PFSK-1 (cell line): ENCODE results near the gene KCMF1.
A peak's percentile ranks its signal among the peaks of the same experiment; 100 is the strongest.

Experiments
- FOXP2 ChIP-seq: optimal IDR thresholded peaks from 2 replicates; pipeline ENCODE3; 2011; ENCODE audit warnings: borderline replicate concordance, control low read depth, inconsistent platforms; ENCODE audit not compliant: insufficient read depth; ENCODE audit errors: extremely low read length, extremely low read depth
- POLR2AphosphoS5 ChIP-seq: IDR thresholded peaks from 2 replicates; pipeline ENCODE4 v1.6.1; 2012; ENCODE audit warnings: low read depth, mild to moderate bottlenecking, control low read depth, low read length, moderate library complexity
- SIN3A ChIP-seq: IDR thresholded peaks from 2 replicates; pipeline ENCODE4 v1.6.1; 2012; ENCODE audit warnings: mild to moderate bottlenecking, low read length, moderate library complexity, borderline replicate concordance; ENCODE audit not compliant: insufficient read depth
- TAF1 ChIP-seq: IDR thresholded peaks from 2 replicates; pipeline ENCODE4 v1.6.1; 2012; ENCODE audit warnings: low read length, control low read depth, borderline replicate concordance; ENCODE audit not compliant: insufficient read depth
- TF ChIP-seq, protein P1 (sequence below), 2 experiments: IDR thresholded peaks; 2 replicates each; pipeline versions ENCODE4 v1.6.1 to v1.8.0; 2011 to 2012; ENCODE audit warnings: low read depth in 2 of 2, low read length in 2 of 2, control low read depth in 1 of 2, inconsistent platforms in 1 of 2, mild to moderate bottlenecking in 1 of 2, moderate library complexity in 1 of 2; ENCODE audit not compliant: insufficient read depth in 1 of 2

KCMF1 gene

DNA sequence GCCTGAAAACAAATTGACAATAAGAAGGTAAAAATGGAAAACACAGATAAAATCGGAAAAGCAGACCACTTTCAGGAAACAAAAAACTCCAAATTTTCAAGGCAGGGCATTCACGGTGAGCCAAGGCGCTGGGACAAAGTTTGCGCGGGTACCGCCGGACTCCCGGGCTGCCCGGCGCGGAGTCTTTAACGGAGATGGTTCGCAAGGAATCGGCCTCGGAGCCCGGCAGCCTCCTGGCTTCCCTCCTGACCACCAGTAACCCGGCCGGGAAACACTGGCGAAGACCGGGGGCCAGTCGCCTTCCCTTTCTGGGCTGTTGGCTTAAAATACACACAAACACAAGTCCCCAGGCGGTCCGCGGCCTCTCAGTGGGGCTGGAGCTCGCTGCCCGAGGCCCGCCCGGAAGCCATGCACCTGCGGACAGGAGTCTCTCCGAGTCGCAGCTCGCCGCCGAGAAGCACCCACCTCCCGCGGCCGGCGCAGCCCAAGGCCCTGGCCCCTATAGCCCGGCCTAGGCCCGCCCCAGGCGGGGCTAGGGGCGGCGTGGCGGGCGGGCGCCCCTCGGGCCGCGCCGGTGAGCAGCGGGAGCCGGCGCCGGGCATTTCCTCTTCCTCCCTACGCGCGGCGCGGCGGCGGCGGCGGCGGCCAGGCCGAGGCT lies 622 bp upstream of the KCMF1 start:
- TF ChIP-seq POLR2AphosphoS5 = peak; percentile 47
- no peak for TF ChIP-seq FOXP2
- 0 out of 2 replicates have a peak, but pooled peaks have one; percentile 45 for TF ChIP-seq TAF1
- TF ChIP-seq, protein P1, sequence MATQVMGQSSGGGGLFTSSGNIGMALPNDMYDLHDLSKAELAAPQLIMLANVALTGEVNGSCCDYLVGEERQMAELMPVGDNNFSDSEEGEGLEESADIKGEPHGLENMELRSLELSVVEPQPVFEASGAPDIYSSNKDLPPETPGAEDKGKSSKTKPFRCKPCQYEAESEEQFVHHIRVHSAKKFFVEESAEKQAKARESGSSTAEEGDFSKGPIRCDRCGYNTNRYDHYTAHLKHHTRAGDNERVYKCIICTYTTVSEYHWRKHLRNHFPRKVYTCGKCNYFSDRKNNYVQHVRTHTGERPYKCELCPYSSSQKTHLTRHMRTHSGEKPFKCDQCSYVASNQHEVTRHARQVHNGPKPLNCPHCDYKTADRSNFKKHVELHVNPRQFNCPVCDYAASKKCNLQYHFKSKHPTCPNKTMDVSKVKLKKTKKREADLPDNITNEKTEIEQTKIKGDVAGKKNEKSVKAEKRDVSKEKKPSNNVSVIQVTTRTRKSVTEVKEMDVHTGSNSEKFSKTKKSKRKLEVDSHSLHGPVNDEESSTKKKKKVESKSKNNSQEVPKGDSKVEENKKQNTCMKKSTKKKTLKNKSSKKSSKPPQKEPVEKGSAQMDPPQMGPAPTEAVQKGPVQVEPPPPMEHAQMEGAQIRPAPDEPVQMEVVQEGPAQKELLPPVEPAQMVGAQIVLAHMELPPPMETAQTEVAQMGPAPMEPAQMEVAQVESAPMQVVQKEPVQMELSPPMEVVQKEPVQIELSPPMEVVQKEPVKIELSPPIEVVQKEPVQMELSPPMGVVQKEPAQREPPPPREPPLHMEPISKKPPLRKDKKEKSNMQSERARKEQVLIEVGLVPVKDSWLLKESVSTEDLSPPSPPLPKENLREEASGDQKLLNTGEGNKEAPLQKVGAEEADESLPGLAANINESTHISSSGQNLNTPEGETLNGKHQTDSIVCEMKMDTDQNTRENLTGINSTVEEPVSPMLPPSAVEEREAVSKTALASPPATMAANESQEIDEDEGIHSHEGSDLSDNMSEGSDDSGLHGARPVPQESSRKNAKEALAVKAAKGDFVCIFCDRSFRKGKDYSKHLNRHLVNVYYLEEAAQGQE (IDR thresholded peaks at IDR 0.05; ENCODE audit: insufficient read depth in 1 of 2, low read depth in 2 of 2, low read length in 2 of 2) = no peak
- TF ChIP-seq SIN3A = no peak

DNA sequence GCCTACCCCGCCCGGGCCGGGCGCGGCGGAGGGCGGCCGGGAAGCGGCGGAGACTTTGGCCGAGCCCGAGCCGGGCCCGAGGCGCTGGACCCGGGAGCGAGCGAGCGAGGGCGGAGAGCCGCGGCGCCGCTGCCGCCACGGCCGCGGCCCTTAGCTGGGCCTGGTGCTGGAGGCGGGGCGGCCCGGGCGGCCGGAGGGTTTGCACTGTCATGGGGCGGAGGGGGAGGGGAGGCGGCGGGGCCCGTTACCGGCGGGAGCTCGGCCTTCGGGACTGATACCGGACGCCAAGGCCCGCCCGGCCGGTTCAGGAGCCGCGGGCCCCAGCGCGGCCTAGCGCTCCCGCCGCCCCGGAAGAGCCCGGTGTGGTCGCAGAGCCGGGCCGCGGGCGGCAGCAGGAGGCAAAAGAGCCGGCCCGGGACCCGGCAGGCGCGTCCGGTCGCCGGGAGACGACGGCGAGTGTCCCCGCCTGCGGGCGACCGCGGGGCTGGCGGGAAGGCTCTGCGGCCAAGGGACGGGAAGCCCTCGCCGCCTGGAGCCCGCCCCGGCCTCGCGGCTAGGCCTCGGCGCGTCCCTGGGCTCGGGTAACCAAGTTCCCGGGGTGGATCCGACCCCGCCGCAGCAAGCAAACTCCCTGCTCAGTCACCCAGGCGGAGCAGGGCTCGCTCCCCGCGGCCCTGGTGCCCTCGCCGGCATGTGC lies 697 bp downstream of the KCMF1 start:
- TF ChIP-seq TAF1 = no peak
- no peak for TF ChIP-seq POLR2AphosphoS5
- TF ChIP-seq, protein P1 (IDR thresholded peaks at IDR 0.05; ENCODE audit: insufficient read depth in 1 of 2, low read depth in 2 of 2, low read length in 2 of 2) = no peak
- peak; percentile 23; the same call in 1 of the 2 replicates for TF ChIP-seq SIN3A
- no peak for TF ChIP-seq FOXP2

DNA sequence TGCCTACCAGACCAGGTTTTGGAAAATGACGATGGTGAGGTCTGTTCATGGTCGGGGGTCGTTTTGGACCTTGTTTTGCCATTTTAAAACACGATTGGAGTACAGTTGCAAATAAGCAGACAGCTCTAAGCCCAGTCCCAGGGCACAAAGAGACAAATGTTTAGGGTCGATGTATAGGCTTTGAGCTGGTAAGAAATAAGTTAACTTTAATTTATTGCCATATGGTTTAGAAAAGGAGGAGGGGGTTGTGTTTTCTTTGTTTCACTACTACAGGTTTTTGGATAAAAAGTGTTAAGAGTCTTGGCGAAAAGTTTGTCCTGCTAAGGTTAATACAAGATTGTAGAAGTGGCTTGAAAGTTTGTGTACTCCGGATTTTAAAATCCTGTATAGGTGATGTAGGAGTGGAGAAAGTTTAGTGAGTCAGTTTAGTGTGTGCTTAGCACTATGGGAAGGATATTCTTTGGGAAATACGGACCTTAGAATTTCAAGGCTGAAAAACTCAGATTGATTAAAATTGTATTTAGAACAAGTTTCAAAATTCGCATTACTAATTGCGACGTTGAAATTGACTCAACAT lies 1.3 kb downstream of the KCMF1 start:
- TF ChIP-seq, protein P1 (IDR thresholded peaks at IDR 0.05; ENCODE audit: insufficient read depth in 1 of 2, low read depth in 2 of 2, low read length in 2 of 2) = no peak
- TF ChIP-seq FOXP2 (no peak), POLR2AphosphoS5 (no peak), SIN3A (no peak), TAF1 (no peak)

DNA sequence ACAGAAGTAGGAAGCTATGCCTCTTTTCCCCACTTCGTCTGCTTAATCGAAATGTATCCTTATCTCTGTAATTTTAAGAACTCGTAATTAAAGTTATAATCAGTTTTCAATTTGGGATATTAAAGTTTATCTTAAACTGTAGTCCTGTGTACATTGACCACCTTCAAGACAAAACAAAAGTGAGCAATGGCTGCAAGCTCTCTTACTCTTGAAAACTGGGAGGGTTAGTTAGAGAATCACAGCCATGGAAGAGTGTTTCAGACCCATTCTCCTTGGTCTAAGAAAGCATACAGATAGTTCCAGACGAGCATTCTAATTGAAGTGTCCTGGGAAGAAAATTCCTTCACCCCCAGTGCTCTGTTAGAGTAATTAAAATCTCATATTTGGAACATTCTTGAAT lies 2.0 kb downstream of the KCMF1 start:
- TF ChIP-seq SIN3A (no peak), TAF1 (no peak), FOXP2 (no peak), POLR2AphosphoS5 (no peak)
- TF ChIP-seq, protein P1 (IDR thresholded peaks at IDR 0.05; ENCODE audit: insufficient read depth in 1 of 2, low read depth in 2 of 2, low read length in 2 of 2) = no peak
